ENCODE results near the gene SELENON.

The SELENON gene

GRCh38 chr1:25809929-25810328, 9.9 kb downstream of the SELENON start (continued):
- TF ChIP-seq ZNF677 (tag by site-specific recombination; IDR thresholded peaks at IDR 0.05) (no peak), ZNF830 (tag by site-specific recombination; IDR thresholded peaks at IDR 0.05; ENCODE audit: low read depth) (no peak)

- H3K27ac ChIP-seq (ENCODE audit: extremely low read depth, low read depth, low read length): no peak overlapping the region
- H3K36me3 ChIP-seq (ENCODE audit: control insufficient read depth in 2 of 2, insufficient read depth in 1 of 2, low read length in 2 of 2): peaks cover 7 to 96% of the 10 kb centered on the region in 2 experiments; a peak in 2 of 3 replicates
- H3K4me1 ChIP-seq (ENCODE audit: control insufficient read depth, insufficient read depth, low read length): no peaks in the 10 kb centered on the region
- H3K9me3 ChIP-seq (ENCODE audit: control insufficient read depth, insufficient read depth, low read depth, low read length): no peaks in the 10 kb centered on the region
- ChIA-PET CTCF (interaction anchor here (0.6 to 2.9 kb wide), 17 partner anchors 10 to 598 kb away, joined by 3 to 25 read pairs (median 4); partner anchors contain the start of gene SELENON), POLR2A (interaction anchor here (1.0 to 2.7 kb wide), 3 partner anchors 10 to 563 kb away, joined by 3 to 14 read pairs (median 5); partner anchors contain the start of genes RSRP1 and SELENON)
- no peak overlapping the region for H3K4me3 ChIP-seq (ENCODE audit: low read depth, low read length)
- TF ChIP-seq SP7 (tag by site-specific recombination; IDR thresholded peaks at IDR 0.05) (peak; percentile 62; the same call in 1 of the 2 replicates), GLI2 (tag by site-specific recombination; IDR thresholded peaks at IDR 0.05; ENCODE audit: borderline replicate concordance, low read depth) (no peak), ZSCAN16 (tag by site-specific recombination; IDR thresholded peaks at IDR 0.05) (no peak), IKZF3 (tag by site-specific recombination; IDR thresholded peaks at IDR 0.05) (no peak), ZNF391 (tag by site-specific recombination; IDR thresholded peaks at IDR 0.05; ENCODE audit: borderline replicate concordance, low read depth) (peak; percentile 85; the same call in 1 of the 2 replicates), ZFP69B (tag by site-specific recombination; IDR thresholded peaks at IDR 0.05) (no peak), ZNF433 (tag by site-specific recombination; IDR thresholded peaks at IDR 0.05; ENCODE audit: low read depth) (no peak), TSHZ1 (tag by site-specific recombination; IDR thresholded peaks at IDR 0.05; ENCODE audit: borderline replicate concordance) (0 out of 2 replicates have a peak, but pooled peaks have one; percentile 28), ZNF561 (tag by site-specific recombination; IDR thresholded peaks at IDR 0.05; ENCODE audit: borderline replicate concordance) (peak; percentile 62; the same call in 1 of the 2 replicates), ZBTB10 (tag by site-specific recombination; IDR thresholded peaks at IDR 0.05) (peak; percentile 31; the same call in 1 of the 2 replicates), ZNF335 (tag by site-specific recombination; conservative IDR thresholded peaks at IDR 0.05) (peak; percentile 26; the same call in 1 of the 2 replicates), ZNF501 (tag by site-specific recombination; IDR thresholded peaks at IDR 0.05) (peak; percentile 73; the same call in 1 of the 2 replicates), ZBTB8A (tag by site-specific recombination; IDR thresholded peaks at IDR 0.05) (0 out of 2 replicates have a peak, but pooled peaks have one; percentile 16), GLIS1 (tag by site-specific recombination; IDR thresholded peaks at IDR 0.05) (peak; percentile 96), TCF7L2 (IDR thresholded peaks at IDR 0.05; ENCODE audit: borderline replicate concordance, low read depth, low read length) (no peak), BCL11A (tag by site-specific recombination; IDR thresholded peaks at IDR 0.05; ENCODE audit: low read depth) (peak; percentile 38; the same call in 1 of the 2 replicates), ZBTB48 (tag by site-specific recombination; IDR thresholded peaks at IDR 0.05) (peak; percentile 75; the same call in 1 of the 2 replicates), PATZ1 (tag by site-specific recombination; IDR thresholded peaks at IDR 0.05) (peak; percentile 95), HOXA7 (CRISPR knock-in tag; IDR thresholded peaks at IDR 0.05; ENCODE audit: borderline replicate concordance) (no peak), ZXDB (tag by site-specific recombination; IDR thresholded peaks at IDR 0.05) (peak; percentile 24; the same call in 1 of the 2 replicates), KLF8 (tag by site-specific recombination; IDR thresholded peaks at IDR 0.05) (peak; percentile 52; the same call in 1 of the 2 replicates), ZNF600 (tag by site-specific recombination; IDR thresholded peaks at IDR 0.05) (peak; percentile 29; the same call in 1 of the 2 replicates), ZNF324 (tag by site-specific recombination; IDR thresholded peaks at IDR 0.05) (peak; percentile 54; the same call in 1 of the 2 replicates), ZNF776 (tag by site-specific recombination; IDR thresholded peaks at IDR 0.05; ENCODE audit: borderline replicate concordance) (no peak), GLIS2 (tag by site-specific recombination; IDR thresholded peaks at IDR 0.05) (peak; percentile 91)
These were observed 10.6 kb downstream of the SELENON start for GRCh38 chr1:25810341-25811299.

Data from HEK293 (cell line).